ENCODE data around the gene TMSB15A. TPM values are rescaled to one million over a fixed set of nuclear protein-coding genes. Genes with fewer than 3 reads are reported as not detected.
"Not testable (repeated sequence)": the region's sequence is repeated elsewhere in the genome, so short reads cannot be mapped to it uniquely, and the experiment has no call there.

The TMSB15A gene
- total RNA-seq = not detected

DNA sequence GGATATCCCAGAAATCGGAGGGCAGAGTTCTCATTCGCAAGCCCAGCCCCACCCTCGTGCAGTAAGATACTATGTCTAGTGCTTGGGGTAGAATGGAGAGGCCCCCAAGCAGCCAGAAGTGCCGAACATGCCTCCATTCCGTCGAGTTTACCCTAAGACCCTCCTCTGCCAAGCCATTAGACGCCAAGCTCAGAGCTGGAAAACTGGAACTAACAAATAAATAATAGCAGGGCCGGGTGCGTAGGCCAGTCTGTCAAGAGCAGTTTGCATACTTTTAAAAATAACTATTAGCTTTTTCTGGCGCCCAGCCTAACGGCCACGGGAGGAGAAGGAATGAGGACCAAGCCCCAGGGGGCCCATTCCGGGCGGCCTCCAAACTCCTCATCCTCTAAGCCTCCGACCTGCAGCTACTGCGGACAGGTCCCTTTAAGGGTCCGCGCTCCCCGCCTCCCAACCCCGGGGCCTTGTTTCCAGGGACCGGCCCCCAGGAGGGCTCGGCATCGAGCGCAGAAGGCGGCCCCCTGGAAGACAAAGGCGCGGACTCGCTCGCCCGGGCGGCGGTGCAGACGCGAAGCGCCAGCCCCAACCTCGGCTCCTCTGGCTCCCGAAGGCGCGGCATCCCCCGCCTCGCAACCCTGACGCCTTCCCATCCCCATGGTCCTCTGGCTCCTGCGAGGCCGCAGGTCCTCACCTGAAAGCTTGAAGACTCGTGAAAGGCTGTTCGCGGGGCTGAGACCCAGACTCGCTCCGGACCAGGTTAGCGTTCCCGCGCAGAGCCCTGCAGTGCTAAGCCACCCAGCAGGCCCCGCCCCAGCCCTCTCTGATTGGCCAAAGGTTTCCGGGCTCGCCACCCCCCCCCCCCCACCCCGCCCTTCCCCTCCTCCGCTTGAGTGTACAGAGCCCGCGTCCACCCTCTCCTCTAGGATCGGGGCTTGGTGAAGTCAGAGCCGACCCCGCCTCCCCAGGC, at the start of gene TMSB15A:
Gene TMSB15A, minus strand, starts transcription at position 765 of the 967 bp plus-strand sequence.
- peak; percentile 62 for ATAC-seq

DNA sequence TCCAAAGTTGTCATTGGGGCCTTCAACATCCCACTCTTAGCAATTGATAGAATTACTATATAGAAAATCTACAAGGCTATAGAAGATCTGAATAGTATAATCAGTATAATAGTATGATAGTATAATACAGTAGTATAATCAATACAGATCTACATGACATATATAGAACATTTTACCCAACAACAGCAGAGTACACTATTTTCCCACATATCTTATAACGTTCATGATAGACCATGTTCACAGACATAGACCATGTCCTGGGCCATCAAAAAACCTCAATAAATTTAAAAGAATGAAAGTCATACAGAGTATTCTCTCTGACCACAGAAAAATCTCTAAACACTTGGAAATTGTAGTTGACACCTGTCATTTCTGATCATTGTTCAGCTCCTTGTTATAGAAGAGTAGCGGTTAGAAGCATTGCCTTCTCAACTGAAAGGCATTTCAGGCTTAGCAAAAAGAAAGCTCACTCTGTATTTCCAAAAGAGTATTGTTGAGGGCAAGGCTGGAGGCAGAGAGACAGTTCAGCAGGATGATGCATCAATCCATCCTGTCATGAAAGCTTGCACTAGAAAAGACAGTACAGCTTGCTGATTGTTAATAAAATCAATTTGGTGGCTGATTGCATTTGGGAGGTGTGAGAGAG, 44.0 kb upstream of the TMSB15A start:
- no peak for ATAC-seq

DNA sequence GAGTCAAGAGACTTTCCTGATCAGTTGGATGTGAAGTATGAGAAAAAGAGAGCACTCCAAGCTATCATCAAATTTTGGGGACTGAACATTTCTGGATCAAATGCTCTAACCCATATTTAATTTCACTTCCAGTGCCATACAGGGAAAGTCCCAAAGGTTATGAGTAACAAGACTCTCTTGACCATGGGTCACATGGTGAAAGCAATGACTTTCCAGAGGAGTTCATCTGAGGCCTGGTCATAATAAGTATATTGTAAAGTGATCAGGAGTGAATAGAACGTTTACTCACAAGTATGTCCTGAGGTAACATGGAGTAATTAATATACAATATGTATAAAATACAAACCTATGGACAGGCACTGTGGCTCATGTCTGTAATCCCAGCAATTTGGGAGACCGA, 42.1 kb upstream of the TMSB15A start:
- ATAC-seq = no peak

DNA sequence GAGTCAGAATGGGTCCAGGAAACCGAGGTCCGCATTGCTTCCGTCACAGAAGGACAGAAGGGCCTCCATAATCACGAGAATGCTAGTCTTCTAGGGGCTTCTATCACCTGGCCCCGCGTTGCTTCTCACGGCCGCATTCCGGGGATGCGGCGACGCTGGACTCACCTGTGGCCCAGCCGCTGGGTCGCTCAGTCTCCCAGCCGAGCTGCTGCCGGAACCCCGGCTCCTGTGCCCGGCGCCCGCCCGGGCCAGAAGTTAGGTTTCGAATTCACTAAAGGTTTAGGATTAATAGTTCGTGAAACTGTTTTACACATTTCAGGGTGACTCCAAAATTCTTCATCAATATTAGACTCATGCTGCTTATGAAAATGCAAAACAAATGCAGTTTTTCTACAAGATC, 31.7 kb upstream of the TMSB15A start:
- ATAC-seq = no peak

DNA sequence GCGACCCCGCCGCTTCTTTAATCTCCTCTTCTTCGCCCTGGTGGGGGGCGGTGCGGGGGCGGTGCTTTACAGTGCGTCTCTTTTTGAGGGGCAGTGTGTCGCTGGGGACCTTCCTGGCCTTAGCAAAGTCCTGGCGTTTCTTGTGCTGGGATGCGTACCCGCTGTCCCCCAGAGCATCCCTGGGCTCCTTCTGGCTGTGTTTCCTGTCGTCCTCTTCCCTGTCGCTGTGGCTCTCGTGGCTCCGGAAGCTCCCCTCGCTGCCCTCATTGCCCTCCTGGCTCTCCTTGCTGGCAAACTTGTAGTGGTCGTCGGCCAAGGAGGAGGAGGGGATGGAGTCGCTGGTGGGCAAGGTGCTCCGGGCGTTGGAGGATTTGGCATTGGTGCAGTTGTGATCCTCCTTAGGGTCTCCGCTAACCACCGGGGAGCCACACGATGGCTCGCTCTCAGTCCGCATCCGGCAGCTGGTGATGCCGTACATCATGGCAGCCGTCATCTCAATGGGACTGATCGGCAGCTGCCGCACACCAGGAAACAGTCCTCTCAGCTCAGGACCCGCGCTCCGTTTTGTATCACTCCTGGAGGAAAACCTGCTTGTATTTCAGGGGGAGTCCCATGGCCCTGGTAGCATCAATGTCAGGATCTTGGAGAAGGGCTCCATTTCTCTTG, 30.4 kb upstream of the TMSB15A start:
- no peak for ATAC-seq

DNA sequence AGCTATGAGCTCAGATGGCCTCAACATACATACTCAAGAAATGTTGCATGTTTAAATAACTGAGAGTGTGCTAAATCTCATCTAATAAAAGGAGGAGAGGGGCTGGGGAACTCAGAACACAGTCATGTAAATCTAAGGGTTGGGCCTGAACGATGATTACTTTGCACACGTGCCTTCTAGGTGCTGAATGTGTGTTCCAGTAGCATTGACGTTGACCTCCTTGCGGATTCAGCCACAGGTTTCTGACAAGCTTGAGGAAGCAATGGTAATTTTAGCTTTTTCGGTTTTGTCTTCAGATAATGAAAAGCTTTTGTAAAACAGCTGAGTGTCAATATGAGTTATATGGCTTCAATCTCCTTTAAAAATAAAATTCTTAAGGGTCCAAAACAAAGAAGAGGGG, 29.6 kb upstream of the TMSB15A start:
- not testable (repeated sequence) for ATAC-seq

DNA sequence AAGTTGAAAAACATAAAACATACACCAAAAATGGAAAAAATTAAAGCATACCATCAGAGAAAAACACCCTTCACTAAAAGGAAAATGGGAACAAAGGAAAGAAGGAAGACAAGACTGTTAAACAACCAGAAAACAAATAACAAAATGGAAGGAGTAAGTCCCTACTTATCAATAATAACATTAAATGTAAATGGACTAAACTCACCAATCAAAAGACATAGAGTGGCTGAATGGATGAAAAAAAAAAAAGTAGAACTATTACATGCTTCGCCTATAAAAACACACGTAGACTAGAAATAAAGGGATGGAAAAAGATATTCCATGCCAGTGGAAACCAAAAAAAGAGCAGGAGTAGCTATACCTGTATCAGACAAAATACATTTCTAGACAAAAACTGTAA, 19.4 kb upstream of the TMSB15A start:
- no peak for ATAC-seq

DNA sequence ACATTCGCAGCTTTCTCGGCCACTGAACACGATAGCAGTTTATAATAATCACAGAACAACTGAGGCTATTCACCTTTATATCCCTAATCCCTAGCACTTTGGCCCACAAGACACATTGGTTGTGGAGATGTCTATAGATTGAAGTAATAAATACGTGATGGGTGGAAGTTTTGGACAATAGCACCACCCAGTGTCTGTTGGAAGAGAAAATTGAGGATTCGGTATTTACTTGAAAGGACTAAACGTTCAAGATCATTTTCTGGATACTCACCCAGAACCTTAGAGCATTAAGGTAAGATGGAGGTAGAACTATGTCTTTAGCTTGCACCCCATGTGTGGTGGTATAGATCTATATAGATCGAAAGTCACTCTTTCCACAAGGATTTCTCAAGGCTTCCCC, 787 bp upstream of the TMSB15A start:
- no peak for ATAC-seq

DNA sequence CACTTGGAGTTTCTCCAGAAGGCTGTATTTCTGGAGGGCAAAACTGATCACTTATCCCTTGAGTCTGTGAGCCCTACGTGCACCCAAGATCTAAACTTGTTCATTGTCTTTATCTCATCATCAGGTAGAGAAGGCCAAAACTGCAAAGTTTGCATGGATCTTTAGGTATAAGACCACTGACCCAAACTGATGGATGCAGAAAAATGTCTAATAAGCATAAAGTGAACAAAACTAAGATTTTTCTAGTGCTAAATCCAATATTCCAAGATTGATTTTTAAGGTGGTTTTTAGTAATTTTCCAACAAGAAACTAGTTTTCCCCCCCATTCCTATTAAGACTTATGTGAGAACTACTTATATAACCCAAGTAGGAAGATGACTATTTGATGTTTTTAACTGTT, 2.0 kb downstream of the TMSB15A start:
- no peak for ATAC-seq

DNA sequence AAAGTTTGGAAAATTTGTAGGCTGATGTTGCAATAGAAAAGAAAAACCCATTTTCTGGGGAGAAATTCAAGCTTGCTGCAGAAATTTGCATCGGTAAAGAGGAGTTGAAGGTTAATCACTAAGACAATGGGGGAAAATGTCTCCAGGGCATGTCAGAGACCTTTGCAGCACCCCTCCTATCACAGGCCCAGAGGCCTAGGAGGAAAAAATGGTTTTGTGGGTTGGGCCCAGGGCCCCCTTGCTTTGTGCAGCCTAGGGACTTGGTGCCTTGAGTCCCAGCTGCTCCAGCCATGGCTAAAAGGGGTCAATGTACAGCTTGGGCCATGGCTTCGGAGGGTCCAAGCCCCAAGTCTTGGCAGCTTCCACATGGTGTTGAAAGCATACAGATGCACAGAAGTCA, 17.8 kb downstream of the TMSB15A start:
- no peak for ATAC-seq

DNA sequence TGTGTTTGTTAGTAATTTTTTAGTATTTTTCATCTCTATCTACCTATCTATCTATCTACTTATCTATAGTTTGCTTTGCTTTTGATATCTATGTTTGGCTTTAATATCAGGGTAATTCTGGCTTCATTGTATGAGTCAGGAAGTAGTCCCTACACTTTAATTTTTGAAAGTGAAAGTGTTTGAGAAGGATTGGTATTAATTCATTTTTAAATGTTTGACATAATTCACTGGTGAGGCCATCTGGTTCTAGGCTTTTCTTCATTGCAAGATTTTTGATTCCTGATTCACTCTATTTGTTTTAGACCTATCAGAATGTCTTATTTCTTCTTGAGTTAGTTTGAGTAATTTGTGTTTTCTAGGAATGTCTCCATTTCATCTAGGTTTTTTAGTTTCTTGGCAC, 24.8 kb downstream of the TMSB15A start:
- no peak for ATAC-seq

DNA sequence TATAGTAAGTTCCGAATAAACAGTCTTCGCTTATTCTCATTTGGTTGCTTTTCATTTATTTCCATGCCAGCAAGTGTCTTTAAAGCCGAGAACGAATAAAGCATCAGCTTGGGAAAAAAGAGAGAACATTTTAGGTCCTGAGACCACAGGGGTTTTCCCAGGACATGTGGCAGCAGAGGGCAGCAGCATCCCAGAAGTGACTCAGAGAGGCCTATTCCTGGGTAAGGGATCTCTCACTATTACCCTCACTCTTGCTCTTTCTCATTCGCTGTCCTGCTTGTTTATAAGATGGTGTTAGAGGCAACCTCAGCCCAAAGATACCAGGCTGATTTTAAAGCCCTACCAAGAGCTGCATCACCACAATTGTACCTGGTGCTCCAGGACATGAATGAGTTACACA, 37.8 kb downstream of the TMSB15A start:
- not testable (repeated sequence) for ATAC-seq

DNA sequence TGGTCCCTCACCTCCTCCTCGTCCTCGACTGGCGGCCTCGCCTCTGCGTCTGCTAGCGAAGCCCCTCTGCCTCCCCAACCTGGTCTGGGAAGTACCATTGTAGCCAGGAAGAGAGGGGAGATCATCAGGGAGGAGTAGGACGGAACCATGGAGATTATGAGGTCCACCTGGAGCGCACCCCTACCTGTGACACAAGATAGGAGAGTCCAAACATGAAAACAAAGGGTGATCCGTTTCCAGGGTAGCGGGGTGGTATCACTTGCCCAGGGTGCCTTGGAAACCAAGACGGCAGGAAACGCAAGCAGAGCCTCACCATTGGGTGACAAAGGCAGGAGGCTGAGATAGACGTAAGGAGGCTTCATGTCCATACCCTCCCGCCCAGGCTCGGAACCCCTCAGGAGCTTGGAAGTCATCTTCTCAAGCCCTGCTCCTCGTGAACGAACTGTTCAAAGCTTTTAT, 44.7 kb downstream of the TMSB15A start, which contains the start of gene TCP11X2:
Gene TCP11X2, minus strand, starts transcription at position 51 of the 459 bp plus-strand sequence.
- not testable (repeated sequence) for ATAC-seq

DNA sequence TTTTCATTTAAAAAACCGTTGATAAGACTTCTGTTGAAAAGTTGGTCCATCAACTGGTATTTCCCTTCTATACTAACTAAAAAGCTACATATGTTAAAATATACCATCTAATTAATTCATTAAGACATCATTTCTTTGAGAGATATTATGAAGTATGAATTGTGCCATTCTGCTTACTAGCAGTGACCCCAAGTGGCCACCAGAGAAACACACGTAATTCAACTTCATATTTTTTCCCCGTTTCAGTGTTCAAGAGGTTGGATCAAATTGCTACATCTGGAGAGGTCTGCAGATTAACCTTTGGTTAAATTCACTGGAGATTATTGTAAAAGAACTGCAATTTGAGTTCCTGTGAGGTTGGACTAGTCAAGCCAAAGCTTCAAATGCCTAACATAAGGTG, 46.3 kb downstream of the TMSB15A start:
- ATAC-seq = not testable (repeated sequence)

Other genes with a start within 250 kb of the TMSB15A start
- not detected for gene NXF2B, start 76.7 kb downstream of the TMSB15A start, total RNA-seq
- gene TCP11X2, start 44.9 kb downstream of the TMSB15A start, total RNA-seq = not detected
- 7.3 TPM for gene ARMCX5, start 82.8 kb upstream of the TMSB15A start, total RNA-seq
- 1.2 TPM for gene GPRASP1, start 134.7 kb upstream of the TMSB15A start, total RNA-seq
- 3.1 TPM for gene GPRASP2, start 195.7 kb upstream of the TMSB15A start, total RNA-seq
- 1.8 TPM for gene GPRASP3, start 204.0 kb upstream of the TMSB15A start, total RNA-seq